H54 (cell line): ENCODE measurements around the gene PIP5K1C.

Source experiments
- DNase-seq: peaks from one replicate; pipeline ENCODE4 v3.0.0; 2011; ENCODE audit warnings: low spot score, mixed read lengths; ENCODE audit not compliant: insufficient read length
- FAIRE-seq: peaks from 3 replicates; lab custom pipeline; 2011; peaks lifted over from hg19 to GRCh38; lab: Jason Lieb, UNC
- POLR2A ChIP-seq: IDR thresholded peaks from 2 replicates; pipeline ENCODE4 v1.6.1; 2011; ENCODE audit warnings: low read depth, mild to moderate bottlenecking, low read length

Gene PIP5K1C

DNA sequence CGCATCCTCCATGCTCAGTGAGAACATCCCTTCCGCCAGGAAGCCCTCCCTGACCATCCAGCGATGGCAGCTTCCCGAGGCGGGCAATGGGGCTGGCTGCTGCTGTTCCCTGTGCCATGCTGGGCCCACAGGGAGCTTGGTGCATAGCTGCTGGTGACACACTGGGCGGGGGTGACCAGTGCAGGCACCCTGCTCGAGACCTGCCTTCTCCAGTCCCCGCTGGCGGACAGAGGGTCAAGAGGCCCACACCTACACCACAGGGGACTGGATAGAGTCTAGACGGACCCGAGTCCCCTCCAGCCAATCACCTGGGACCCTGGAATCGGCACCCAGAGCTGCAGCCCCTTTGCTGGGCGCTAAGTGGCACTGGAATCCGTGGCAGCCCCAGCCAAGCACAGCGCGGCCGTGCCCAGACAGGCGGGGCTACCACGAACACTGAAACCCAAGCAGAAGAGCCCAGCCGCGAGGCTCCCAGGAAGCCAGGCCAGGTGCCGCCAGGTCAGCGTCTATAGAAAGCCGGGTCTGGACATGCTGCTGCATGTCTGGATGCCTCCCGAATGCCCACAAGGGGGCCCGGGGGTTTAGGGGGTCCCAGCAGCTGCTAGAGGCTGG lies 84.6 kb downstream of the PIP5K1C start:
- no peak for DNase-seq
- FAIRE-seq: no peak
- TF ChIP-seq POLR2A: no peak

DNA sequence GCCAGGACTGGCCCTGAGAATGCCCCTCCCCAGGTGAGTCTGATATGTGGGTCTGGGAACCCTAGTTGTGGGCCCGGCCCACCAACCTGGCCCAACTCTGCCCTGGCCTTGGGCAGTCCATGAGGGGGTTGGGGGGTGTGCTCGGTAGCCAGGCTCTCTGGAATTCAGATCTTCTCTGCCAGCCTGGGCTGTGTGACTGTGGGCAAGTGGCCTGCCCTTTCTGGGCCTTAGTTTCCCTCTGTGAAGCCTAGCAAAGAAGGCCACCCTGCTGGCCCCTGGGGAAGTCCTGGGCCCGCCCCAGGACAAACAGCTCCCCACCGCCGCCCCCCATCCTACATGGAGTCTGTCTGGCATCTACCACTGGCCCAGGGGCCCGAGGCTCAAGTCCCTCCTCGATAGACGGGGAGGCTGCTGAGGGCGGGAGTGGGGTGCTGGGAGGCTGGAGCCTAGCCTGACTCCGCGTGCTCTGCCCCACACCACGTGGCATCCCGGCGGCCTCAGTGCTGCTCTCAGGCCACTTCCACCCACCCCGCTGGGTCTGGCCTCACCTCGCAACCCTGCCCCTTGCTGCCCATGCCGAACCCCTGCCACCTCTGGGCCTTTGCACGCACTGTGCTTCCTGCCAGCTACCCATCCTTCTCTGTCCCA lies 85.3 kb downstream of the PIP5K1C start:
- FAIRE-seq: no peak
- TF ChIP-seq POLR2A: no peak
- no peak for DNase-seq

DNA sequence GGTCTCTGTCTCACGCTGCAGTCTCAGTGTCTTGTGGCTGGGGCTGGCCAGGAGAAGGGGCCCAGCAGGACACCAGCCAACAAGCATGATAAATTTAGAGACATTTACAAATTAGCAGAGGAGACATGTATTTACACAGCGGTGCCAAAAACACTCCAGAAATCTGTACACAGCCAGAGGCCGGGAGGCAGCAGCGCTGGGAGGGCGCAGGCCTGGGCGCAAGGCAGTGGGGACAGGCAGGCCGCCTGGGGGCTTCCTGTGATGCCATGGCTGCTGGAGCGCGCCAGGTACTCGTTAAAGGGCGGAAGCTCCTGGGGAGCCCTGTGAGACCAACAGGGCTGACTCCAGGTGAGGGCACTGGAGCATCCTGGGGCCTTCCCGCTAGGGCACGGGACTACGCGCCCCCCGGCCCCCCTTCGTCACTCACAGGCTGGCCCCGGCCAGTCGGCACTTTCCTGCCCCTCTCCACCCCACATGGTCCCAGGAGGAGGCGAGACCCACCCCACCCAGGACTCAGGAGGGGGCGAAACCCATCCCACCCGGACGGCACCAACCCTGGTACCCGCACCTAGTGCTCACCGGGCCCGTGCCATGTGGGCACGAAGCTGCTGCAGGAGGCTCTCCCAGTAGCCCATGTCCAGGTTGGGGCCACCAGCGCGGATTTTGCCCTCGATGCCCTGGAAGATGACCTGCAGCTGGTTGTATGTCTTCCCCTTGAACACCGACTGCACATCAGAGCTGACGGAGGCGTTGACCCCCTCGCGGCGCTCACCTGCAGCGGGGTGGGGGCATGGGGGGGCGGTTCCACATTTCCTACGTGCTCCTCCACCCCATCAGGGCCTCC lies 86.2 kb downstream of the PIP5K1C start:
- DNase-seq: no peak
- TF ChIP-seq POLR2A: no peak
- FAIRE-seq: no peak

DNA sequence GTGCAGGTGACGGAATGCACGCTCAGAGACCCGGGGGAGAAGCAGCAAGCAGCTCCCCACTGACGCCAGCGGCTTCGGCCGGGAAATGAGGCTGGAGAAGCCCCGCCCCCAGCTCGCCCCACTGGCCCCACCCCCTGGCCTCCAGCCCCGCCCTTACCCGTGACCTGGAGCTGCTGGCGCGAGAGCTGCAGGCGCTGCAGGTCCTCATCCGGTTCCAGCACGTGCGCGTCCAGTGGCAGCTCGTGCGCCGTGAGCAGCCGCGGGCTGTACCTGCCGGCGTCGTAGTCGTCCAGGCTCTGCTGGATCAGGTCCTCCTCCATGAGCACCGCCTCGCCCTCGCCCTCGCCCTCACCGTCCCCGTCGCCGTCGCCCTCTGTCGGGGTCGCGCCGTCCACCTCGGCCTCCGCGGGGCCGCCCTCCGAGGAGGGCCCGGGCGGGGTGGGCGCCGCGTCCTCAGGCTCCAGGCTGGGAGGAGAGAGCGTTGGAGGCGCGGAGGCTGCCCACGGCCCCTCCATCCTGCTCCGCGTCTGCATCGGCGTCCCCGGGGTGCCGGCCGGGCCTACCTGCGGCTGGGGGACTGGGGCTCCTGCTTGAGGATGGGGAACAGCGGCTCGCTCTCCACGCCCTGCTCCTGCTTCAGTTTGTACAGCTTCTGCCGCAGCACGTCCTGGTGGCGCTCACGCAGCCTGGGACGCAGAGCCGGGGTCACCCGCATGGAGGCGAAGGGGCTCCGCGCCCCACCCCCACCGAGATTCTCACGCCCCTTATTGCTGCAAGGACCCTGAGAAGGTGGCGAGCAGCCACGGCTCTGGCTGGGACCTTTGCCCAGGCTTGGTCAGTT lies 87.1 kb downstream of the PIP5K1C start:
- DNase-seq (no peak), FAIRE-seq (no peak)
- no peak for TF ChIP-seq POLR2A

DNA sequence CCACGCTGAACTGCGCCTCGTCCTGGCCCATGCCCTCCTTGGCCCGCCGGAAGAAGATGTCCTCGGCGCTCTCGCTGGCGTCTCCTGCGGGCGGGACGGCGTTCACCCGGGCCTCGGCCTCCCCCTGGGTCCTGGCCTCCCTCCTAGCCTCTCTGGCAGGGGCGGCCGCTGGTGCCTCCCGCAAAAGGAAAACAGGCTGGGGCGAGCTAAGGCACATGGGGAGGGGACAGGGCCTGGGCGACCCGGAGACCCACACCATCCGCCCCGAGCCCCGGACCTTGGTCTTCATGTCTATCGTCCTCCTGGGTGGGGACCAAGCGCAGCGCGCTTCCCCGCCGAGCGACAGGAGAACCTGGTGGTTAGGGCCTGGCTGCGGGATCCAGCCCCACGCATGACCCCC lies 87.9 kb downstream of the PIP5K1C start:
- no peak for TF ChIP-seq POLR2A
- FAIRE-seq (no peak), DNase-seq (no peak)

DNA sequence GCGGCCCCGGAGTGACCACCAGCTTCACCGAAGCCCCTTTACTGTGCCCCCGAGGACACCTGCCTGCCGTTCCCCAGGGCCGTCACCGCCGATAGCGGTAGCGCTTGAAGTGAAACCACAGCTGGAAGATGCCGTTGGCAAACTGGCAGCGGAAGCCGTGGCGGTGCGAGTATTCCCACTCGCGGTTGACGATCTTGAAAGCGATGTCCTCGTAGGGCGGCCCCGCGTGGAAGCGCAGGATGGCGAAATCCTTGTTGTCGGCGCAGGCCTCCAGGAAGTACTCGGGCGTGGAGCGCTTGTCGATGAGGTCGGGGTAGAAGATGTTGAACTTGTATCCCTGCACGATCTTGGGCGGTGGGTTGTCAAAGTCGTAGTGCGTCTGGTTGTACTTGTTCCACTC lies 88.4 kb downstream of the PIP5K1C start:
- FAIRE-seq (no peak), DNase-seq (no peak)
- no peak for TF ChIP-seq POLR2A

DNA sequence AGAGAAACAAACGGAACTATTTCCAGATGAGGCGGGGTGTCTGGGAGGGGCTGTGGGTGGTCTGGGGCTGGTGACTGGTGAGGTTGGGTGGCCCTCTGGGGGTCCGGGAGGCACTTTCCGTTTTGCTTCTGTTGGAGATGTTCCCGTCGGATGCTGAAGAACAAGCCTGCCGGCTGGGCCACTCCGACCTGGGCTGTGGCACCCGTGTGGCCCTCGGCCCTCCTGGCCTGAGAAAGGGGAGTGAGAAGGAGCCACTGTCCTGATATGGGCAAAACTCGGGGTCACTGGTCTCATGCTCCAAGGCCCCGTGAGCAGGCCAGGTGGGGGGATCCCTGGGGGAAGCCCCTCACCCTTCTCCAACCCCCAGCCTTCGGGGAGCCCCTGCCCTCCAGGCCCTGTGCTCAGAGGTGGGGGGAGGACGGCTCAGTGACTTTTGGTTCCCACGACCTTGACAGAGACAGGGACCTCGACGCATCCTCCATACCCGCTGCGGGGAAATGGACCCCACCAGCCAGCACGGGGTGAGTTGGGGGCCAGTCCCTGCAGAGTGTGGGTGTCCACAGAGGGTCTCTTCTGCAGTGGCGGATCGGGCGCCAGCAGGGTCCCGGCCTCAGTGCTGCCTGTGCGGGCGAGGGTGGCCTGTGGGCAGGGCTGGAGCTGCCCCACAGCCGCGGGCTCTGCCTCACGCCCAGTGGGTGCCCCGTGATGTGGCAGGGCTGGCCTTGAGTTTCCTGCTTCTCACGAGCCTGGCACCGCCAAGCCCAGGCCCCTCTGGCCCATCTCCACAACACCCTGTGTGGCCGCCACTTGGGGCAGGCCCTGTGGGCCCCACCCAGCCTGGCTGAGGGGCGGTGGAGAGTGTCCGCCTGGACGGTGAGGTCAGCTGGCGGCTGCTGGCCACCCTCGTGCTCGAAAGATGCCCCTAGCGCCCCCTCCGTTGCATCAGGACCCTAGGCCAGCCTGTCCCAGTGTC lies 89.2 kb downstream of the PIP5K1C start:
- DNase-seq: no peak
- TF ChIP-seq POLR2A: no peak
- FAIRE-seq: no peak

DNA sequence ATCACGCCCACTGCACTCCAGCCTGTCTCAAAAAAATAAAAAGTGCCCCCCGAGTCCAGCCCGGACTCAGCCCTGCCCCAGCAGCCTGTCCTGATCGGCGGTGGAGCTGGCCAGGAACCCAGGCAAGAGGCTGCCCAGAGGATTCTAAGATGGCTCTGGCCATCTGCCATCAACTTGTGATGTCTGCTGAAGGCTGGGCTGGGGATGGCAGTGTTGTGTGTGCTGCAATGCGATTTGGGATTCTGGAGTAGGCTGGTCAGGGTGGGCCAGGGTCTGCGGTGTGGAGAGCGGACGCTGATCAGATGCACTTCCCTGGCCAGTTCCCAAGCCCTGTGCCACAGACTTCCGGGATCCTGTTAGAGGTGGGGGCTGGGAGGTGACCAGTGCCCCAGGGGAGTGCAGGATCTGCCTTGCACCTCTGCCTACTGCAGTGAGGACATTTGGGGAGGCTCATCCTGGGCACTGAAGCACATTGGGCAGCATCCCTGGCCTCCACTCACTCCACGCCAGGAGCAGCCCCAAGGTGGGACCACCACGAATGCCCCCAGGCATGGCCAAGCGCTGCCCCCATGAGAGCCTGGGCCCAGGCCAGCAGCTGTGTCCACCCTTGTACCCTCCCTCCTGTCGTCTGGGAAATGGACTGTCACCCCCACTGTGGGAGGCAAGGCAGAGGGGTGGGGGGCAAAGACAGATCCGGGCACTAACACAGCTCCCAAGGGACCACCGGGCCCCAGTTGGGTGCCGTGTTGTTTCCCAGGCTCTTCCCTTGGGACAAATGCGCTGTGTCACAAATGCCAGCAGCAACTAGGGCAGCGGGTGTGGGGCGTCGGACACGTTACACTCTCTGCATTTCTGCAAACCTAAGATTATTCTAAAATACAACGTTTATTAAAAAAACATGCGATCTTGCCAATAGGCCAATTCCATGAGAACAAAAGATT lies 90.2 kb downstream of the PIP5K1C start:
- FAIRE-seq (no peak), DNase-seq (peak; percentile 59)
- TF ChIP-seq POLR2A: no peak

DNA sequence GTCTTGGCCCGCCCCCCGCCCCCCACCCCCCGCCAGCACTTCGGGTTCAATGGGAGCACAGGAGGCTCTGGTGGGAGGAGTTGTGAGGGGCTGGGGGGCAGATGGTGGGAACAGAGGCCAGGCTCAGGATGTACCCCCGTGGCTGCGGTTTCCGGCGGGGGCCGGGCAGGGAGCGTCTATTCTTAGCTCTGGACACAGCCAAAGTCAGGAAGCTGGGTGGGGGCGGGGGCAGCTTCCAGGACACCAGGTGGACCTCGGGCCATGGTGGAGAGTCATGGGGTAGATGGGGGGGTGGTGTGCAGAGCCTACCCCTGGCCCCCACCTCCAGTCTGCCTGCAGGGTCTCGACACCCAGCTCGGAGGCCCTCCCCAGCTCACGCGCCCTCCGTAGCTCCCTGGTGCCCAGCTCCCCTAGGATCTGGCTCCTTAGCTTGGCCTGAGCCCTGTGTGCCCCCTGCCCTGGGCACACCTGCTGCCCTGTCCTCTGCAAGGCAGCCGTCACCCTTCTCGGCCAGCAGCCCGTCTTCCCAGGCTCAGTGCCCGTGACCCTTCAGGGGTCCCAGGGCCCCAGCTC lies 91.4 kb downstream of the PIP5K1C start:
- TF ChIP-seq POLR2A: no peak
- FAIRE-seq (no peak), DNase-seq (no peak)

DNA sequence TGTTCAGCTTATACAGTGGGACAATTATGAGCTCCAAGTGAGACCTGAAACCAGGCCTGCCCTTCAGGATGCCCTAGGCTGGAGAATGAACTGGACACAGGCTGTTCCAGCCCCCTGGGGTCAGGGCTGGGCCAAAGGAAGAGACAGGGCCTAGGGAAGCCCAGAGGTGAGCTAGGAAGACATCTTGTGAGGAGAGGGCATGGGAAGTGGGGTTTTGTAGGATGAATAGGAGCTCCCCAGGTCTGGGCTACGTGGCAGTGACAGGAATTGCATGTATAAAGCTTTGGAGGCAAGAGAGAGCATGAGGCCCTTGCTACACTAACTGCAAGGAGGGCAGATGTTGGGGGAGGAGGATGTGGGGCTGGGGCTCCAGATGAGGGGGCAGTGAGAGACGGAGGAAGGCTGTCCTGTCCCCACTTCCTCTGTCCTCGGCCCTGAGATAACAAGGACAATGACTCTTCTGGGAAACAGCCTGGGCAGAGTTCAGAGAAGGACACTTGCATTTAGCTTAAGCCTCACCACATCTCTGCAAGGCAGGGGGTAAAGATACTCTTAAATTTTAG lies 92.1 kb downstream of the PIP5K1C start:
- DNase-seq: peak; percentile 47
- TF ChIP-seq POLR2A: no peak
- FAIRE-seq: no peak
